Bronchus fibroblast of lung (primary cell): ENCODE results near the gene DMRTC2. TPM values are rescaled to one million over a fixed set of nuclear protein-coding genes. Genes with fewer than 3 reads are reported as not detected.

Experiments used
- total RNA-seq: library from RNA; depleted of rRNA; stranded (reverse); fragments of >200 nt; gene quantifications from 2 replicates; pipeline ENCODE4 v1.2.3, GENCODE V29; 2015

The DMRTC2 gene
- total RNA-seq: not detected in 2 replicates

DNA sequence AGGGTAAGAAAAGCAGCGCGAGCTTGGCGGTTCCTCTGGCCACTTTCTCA, at the start of gene DMRTC2:
Gene DMRTC2 (plus strand): TSS at position 42 of the 50 bp plus-strand sequence. CDS start 2,387 bp downstream, outside the sequence.

GRCh38 chr19:41796362-41796761, 48.5 kb upstream of the DMRTC2 start, which contains the start of gene CEACAM3:
Gene CEACAM3, plus strand, starts transcription at chr19:41796587. Its CDS starts 91 bp downstream, at chr19:41796678.

DNA sequence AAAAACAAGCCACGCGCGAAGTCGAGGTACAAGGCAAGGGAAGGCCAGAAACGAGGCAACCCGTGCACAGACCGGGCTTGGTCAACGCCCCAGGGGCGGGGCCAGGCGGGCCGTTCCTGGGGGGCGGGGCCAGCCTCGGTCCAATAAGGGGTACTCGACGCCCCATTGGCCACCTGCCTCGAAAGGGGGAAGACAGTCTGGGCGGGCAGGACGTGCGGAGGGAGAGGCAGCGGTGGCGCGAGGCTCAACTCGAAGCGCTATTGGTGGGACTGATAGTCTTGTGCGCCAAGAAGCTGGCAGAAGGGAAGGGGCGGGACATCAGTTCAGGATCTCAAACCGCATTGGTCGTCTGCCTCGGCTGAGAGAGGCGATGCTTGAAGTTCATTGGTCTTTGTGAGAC, 241 bp upstream of the DMRTC2 start, which contains the start of gene LYPD4:
Gene LYPD4 (minus strand): TSS at position 83 of the 400 bp plus-strand sequence. CDS start 5,398 bp downstream, outside the sequence.

DNA sequence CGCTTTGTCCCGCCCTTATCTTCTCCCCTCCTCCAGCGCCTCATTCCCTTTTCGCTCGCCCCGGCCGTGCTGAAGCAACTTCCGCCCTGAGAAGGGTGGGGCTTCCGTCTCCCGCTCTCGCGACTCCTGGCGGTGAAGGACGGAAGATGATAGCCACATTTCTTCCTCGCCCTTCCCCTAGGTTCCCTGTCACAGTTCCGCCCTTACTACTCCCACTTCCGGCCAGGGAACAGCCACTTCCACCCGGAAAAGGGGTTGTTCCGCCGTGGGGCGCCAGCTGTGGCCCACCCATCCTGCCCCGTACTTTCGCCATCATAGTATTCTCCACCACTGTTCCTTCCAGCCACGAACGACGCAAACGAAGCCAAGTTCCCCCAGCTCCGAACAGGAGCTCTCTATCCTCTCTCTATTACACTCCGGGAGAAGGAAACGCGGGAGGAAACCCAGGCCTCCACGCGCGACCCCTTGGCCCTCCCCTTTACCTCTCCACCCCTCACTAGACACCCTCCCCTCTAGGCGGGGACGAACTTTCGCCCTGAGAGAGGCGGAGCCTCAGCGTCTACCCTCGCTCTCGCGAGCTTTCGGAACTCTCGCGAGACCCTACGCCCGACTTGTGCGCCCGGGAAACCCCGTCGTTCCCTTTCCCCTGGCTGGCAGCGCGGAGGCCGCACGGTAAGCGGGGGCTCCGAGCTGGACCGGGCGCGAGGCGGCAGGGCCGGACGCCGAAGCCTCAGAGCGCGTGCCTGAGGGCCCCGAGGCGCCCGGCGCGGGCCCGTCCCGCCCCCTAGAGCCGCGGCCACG, 15.0 kb downstream of the DMRTC2 start, which contains the start of gene RPS19:
Gene RPS19 (plus strand): TSS at position 638 of the 801 bp plus-strand sequence. CDS start 520 bp downstream, outside the sequence.

DNA sequence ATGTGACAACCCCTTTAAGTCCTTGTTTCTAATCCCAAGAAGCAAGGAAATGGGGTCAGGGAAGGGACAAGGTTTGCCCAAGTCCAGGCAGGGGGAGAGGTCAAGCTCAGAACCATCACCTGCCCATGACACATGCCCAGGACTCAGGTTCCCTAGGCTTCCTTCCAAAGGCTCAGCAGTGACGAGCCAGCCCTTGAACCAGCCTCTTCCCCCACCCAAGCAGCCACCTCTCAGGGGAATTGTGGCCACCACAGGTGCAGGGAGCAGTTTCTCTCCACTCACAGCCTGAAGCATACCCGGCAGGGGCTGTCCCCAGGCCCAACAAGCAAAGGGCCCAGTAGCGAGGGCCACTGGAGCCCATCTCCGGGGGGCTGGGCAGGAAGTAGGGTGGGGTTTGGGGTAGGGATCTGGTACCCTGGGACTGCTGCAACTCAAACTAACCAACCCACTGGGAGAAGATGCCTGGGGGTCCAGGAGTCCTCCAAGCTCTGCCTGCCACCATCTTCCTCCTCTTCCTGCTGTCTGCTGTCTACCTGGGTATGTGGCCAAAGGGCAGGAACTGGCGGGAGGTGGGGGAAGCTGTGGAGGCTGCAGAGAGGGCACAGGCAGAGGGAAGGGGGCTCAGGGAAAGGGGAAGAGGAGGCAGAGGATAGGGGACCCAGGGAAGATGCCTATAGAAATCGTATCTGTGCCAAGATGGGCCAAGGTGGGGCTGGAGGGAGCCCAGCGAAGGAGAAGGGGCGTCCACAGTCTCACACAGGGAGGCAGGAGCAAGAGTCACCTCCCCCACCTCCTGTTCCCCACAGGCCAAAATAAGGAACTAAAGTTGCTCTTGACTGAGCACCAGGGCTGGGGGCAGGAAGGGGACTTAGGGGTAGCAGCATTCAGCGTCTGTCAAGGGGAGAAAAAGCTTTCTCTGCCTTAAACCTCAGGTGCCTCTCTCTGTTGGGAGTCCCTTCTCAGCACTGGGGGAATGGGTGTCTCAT, 32.3 kb downstream of the DMRTC2 start, which contains the start of gene CD79A:
Gene CD79A (plus strand): TSS at position 433 of the 986 bp plus-strand sequence. CDS start 26 bp downstream, at position 459.

GRCh38 chr19:41882568-41883462, 38.0 kb downstream of the DMRTC2 start, which contains the start of gene ARHGEF1:
Gene ARHGEF1, plus strand, starts transcription at chr19:41883184. Its CDS starts 4,899 bp downstream, at chr19:41888083.

Other genes starting within 250 kb of the DMRTC2 start
- not detected in 2 replicates for gene CEACAM4, start 218.0 kb upstream of the DMRTC2 start, total RNA-seq
- gene CEACAM7, start 156.8 kb upstream of the DMRTC2 start, total RNA-seq: not detected in 2 replicates
- gene CEACAM5, start 136.4 kb upstream of the DMRTC2 start, total RNA-seq: not detected in 2 replicates
- gene CEACAM6, start 89.5 kb upstream of the DMRTC2 start, total RNA-seq: not detected in 2 replicates
- gene CEACAM3, start 48.5 kb upstream of the DMRTC2 start, total RNA-seq: not detected in 2 replicates
- not detected in 2 replicates for gene LYPD4, start 359 bp upstream of the DMRTC2 start, total RNA-seq
- 1,890 and 2,099 TPM in 2 replicates for gene RPS19, start 15.2 kb downstream of the DMRTC2 start, total RNA-seq
- under 0.01 and 0.45 TPM in 2 replicates for gene CD79A, start 32.2 kb downstream of the DMRTC2 start, total RNA-seq
- gene ARHGEF1, start 38.1 kb downstream of the DMRTC2 start, total RNA-seq: 54.0 and 56.3 TPM in 2 replicates
- under 0.01 TPM in 2 replicates for gene ERFL, start 83.4 kb downstream of the DMRTC2 start, total RNA-seq
- gene RABAC1, start 114.3 kb downstream of the DMRTC2 start, total RNA-seq: 280 and 302 TPM in 2 replicates
- 0.15 and 0.17 TPM in 2 replicates for gene ATP1A3, start 149.2 kb downstream of the DMRTC2 start, total RNA-seq
- gene GRIK5, start 225.2 kb downstream of the DMRTC2 start, total RNA-seq: 0.34 and 1.0 TPM in 2 replicates
- gene ZNF574, start 231.1 kb downstream of the DMRTC2 start, total RNA-seq: 16.3 and 16.4 TPM in 2 replicates